Cardiac septum (tissue), 1 donor: ENCODE measurements around the gene CEACAM3. TPM values are rescaled to one million over a fixed set of nuclear protein-coding genes. Genes with fewer than 3 reads are reported as not detected.
"Not testable (repeated sequence)": the region's sequence is repeated elsewhere in the genome, so short reads cannot be mapped to it uniquely, and the experiment has no call there.

Source experiments
- DNase-seq: peaks from one replicate; pipeline ENCODE4 v3.0.0-alpha.2; 2020; ENCODE audit warnings: low spot score
- intact Hi-C: fragments of 100-400 bp; cut with DNase I; formaldehyde crosslinking; loops from one replicate; pipeline ENCODE4 v1.14.0; 2022
- long read RNA-seq: library from polyadenylated mRNA; unstranded; transcript quantifications from one replicate; pipeline ENCODE4 v2.0.0, GENCODE V29; 2021
- total RNA-seq: library from RNA; stranded (reverse); fragmentation: NEBNext Ultra II Directional; extraction: Animal tissue kit (Norgen Biotek cat#: 25700); gene quantifications from one replicate; pipeline ENCODE4 v1.2.1, GENCODE V29; 2021
- donor health status: DM: no; HTN: no; CAD: no.

CEACAM3 gene
- total RNA-seq, result 0.97 TPM
- long read RNA-seq, result 0 reads

- peak; percentile 83 for DNase-seq
Measured at GRCh38 chr19:41796362-41796761, at the start of gene CEACAM3. TSS of gene CEACAM3 (plus strand) at chr19:41796587. CDS start at chr19:41796678, 91 bp downstream.

GRCh38 chr19:41746593-41747227 lies 49.7 kb upstream of the CEACAM3 start:
- intact Hi-C loops, result loop anchor here (5.0 kb wide), 1 partner anchor 104 kb away; no protein-coding TSS in a partner anchor
- DNase-seq, result no peak

More at GRCh38 chr19:41796362-41796761, at the start of gene CEACAM3:
- intact Hi-C loops, result no loop called here

GRCh38 chr19:41748012-41748411 lies 48.4 kb upstream of the CEACAM3 start:
- DNase-seq, result no peak
- intact Hi-C loops, result loop anchor here (5.0 kb wide), 1 partner anchor 106 kb away; no protein-coding TSS in a partner anchor

- DNase-seq, intact Hi-C loops: not testable (repeated sequence)
Measured at GRCh38 chr19:41750248-41751134, 45.9 kb upstream of the CEACAM3 start.

GRCh38 chr19:41753159-41753558 lies 43.2 kb upstream of the CEACAM3 start:
- DNase-seq, result peak; percentile 84
- intact Hi-C loops, result no loop called here

GRCh38 chr19:41753936-41754529 lies 42.4 kb upstream of the CEACAM3 start:
- no peak for DNase-seq
- intact Hi-C loops, result no loop called here

GRCh38 chr19:41755328-41755913 lies 41.0 kb upstream of the CEACAM3 start, which contains the start of gene CEACAM6:
TSS of gene CEACAM6 (plus strand) at chr19:41755530. CDS start at chr19:41755639, 109 bp downstream.
- intact Hi-C loops, result no loop called here

GRCh38 chr19:41758846-41759245 lies 37.5 kb upstream of the CEACAM3 start:
- no peak for DNase-seq
- intact Hi-C loops, result no loop called here

More at GRCh38 chr19:41755328-41755913, 41.0 kb upstream of the CEACAM3 start, which contains the start of gene CEACAM6:
- DNase-seq, result no peak

- no peak for DNase-seq
- intact Hi-C loops, result no loop called here
Measured at GRCh38 chr19:41767115-41767514, 29.3 kb upstream of the CEACAM3 start.

GRCh38 chr19:41768105-41768504 lies 28.3 kb upstream of the CEACAM3 start:
- intact Hi-C loops, result not testable (repeated sequence)

GRCh38 chr19:41769608-41770007 lies 26.8 kb upstream of the CEACAM3 start:
- intact Hi-C loops, result no loop called here
- no peak for DNase-seq

More at GRCh38 chr19:41768105-41768504, 28.3 kb upstream of the CEACAM3 start:
- not testable (repeated sequence) for DNase-seq

- intact Hi-C loops, result no loop called here
- DNase-seq, result no peak
Measured at GRCh38 chr19:41771410-41771809, 25.0 kb upstream of the CEACAM3 start.

- intact Hi-C loops, result no loop called here
- no peak for DNase-seq
Measured at GRCh38 chr19:41774515-41774980, 21.8 kb upstream of the CEACAM3 start.

GRCh38 chr19:41776700-41777099 lies 19.7 kb upstream of the CEACAM3 start:
- intact Hi-C loops, result no loop called here

GRCh38 chr19:41783612-41784011 lies 12.8 kb upstream of the CEACAM3 start:
- intact Hi-C loops, result no loop called here
- no peak for DNase-seq

More at GRCh38 chr19:41776700-41777099, 19.7 kb upstream of the CEACAM3 start:
- DNase-seq, result no peak

- intact Hi-C loops, result no loop called here
- DNase-seq, result no peak
Measured at GRCh38 chr19:41784312-41784711, 12.1 kb upstream of the CEACAM3 start.

- no peak for DNase-seq
- intact Hi-C loops, result no loop called here
Measured at GRCh38 chr19:41784743-41785142, 11.6 kb upstream of the CEACAM3 start.

GRCh38 chr19:41785653-41786052 lies 10.7 kb upstream of the CEACAM3 start:
- DNase-seq, result no peak
- intact Hi-C loops, result no loop called here

- DNase-seq, result no peak
- intact Hi-C loops, result no loop called here
Measured at GRCh38 chr19:41787055-41787454, 9.3 kb upstream of the CEACAM3 start.
